Lung (tissue), 12 donors: ENCODE results near the gene TMEM125. TPM values are rescaled to one million over a fixed set of nuclear protein-coding genes. Genes with fewer than 3 reads are reported as not detected.

Experiments used
- ATAC-seq: fragments of 200-7000 bp; cut with Tn5 transposase; one replicate; pipeline ENCODE4 v1.9.1; 2020; ENCODE audit warnings: moderate number of reproducible peaks; ENCODE audit not compliant: insufficient read depth, low FRiP score
- DNase-seq, 3 donors: peaks; one replicate each; pipeline ENCODE4 v3.0.0-alpha.2; 2013 to 2017
- H3K27ac ChIP-seq, 2 donors: one replicate each; pipeline ENCODE4 v1.5.1; 2013; ENCODE audit warnings: mild to moderate bottlenecking in 2 of 2, moderate library complexity in 2 of 2, control low read depth in 1 of 2, inconsistent platforms in 1 of 2, low read depth in 1 of 2, low read length in 1 of 2
- H3K27me3 ChIP-seq, 3 donors: one replicate each; pipeline ENCODE4 v1.5.1; 2013; ENCODE audit warnings: low read length in 2 of 3; ENCODE audit not compliant: control insufficient read depth in 3 of 3, insufficient read depth in 3 of 3
- H3K36me3 ChIP-seq, 4 donors: one replicate each; pipeline ENCODE4 v1.5.1; 2013; ENCODE audit warnings: low read length in 4 of 4, mild to moderate bottlenecking in 1 of 4, moderate library complexity in 1 of 4; ENCODE audit not compliant: control insufficient read depth in 4 of 4, insufficient read depth in 4 of 4
- H3K4me1 ChIP-seq, 5 donors: one replicate each; pipeline ENCODE4 v1.5.1; 2013; ENCODE audit warnings: low read length in 5 of 5, mild to moderate bottlenecking in 2 of 5, moderate library complexity in 1 of 5; ENCODE audit not compliant: control insufficient read depth in 5 of 5, insufficient read depth in 5 of 5
- H3K4me3 ChIP-seq: one replicate; pipeline ENCODE4 v1.5.1; 2013; ENCODE audit warnings: mild to moderate bottlenecking, control low read depth, moderate library complexity
- H3K9ac ChIP-seq, 2 donors: one replicate each; pipeline ENCODE4 v1.5.1; 2013; ENCODE audit warnings: low read length in 2 of 2, control low read depth in 1 of 2; ENCODE audit not compliant: insufficient read depth in 1 of 2
- H3K9me3 ChIP-seq, 4 donors: one replicate each; pipeline ENCODE4 v1.5.1; 2013; ENCODE audit warnings: low read length in 3 of 4, mild to moderate bottlenecking in 1 of 4, moderate library complexity in 1 of 4; ENCODE audit not compliant: control insufficient read depth in 4 of 4, insufficient read depth in 3 of 4
- WGBS, 2 donors: extraction: QIAGEN DNeasy Blood & Tissue Kit; methylation state at CpG; one replicate each; pipeline ENCODE4 v1.1.7; 2013; 5-methylcytosine and 5-hydroxymethylcytosine counted together
- polyA plus RNA-seq, 2 donors: library from polyadenylated mRNA; stranded (reverse); fragments of 200-250 nt; gene quantifications; one replicate each; pipeline ENCODE4 v1.2.1, GENCODE V29; 2013
- total RNA-seq, 2 donors: library from RNA; depleted of rRNA in 1 of 2; stranded (reverse); fragments of >200 nt in 1 of 2; gene quantifications; one replicate each; pipeline ENCODE4 v1.2.1, GENCODE V29; 2014 to 2021
- TF ChIP-seq, protein P1 (sequence below): IDR thresholded peaks from 2 replicates; pipeline ENCODE4 v1.5.1; 2012; ENCODE audit warnings: mild to moderate bottlenecking; ENCODE audit errors: control extremely low read depth, extremely low read depth
- donor health status: control.
- donor health status: control.
- donor health status: Bipolar disorder and iron deficiency.
- donor health status: healthy.
- donor health status: DM: yes; HTN: yes; CAD: no.

Gene TMEM125
- total and polyA plus RNA-seq, 4 donors = 41.0 to 228 (median 114) TPM

GRCh38 chr1:43222879-43223278, 46.9 kb upstream of the TMEM125 start:
- H3K9ac ChIP-seq = no peak overlapping the region
- 82 to 95% methylated on average over 9 of the region's 9 CpGs for WGBS, 2 donors
- no peak overlapping the region for H3K27ac ChIP-seq
- H3K4me3 ChIP-seq = no peak overlapping the region
- no peaks in the 10 kb centered on the region for H3K9me3 ChIP-seq
- H3K36me3 ChIP-seq = no peaks in the 10 kb centered on the region
- H3K27me3 ChIP-seq = no peaks in the 10 kb centered on the region
- ATAC-seq (no peak), DNase-seq (no peak)
- H3K4me1 ChIP-seq = peaks cover 0 to 5% (median 0%) of the 10 kb centered on the region in 5 donors
- TF ChIP-seq, protein P1, sequence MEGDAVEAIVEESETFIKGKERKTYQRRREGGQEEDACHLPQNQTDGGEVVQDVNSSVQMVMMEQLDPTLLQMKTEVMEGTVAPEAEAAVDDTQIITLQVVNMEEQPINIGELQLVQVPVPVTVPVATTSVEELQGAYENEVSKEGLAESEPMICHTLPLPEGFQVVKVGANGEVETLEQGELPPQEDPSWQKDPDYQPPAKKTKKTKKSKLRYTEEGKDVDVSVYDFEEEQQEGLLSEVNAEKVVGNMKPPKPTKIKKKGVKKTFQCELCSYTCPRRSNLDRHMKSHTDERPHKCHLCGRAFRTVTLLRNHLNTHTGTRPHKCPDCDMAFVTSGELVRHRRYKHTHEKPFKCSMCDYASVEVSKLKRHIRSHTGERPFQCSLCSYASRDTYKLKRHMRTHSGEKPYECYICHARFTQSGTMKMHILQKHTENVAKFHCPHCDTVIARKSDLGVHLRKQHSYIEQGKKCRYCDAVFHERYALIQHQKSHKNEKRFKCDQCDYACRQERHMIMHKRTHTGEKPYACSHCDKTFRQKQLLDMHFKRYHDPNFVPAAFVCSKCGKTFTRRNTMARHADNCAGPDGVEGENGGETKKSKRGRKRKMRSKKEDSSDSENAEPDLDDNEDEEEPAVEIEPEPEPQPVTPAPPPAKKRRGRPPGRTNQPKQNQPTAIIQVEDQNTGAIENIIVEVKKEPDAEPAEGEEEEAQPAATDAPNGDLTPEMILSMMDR = no peak

DNA sequence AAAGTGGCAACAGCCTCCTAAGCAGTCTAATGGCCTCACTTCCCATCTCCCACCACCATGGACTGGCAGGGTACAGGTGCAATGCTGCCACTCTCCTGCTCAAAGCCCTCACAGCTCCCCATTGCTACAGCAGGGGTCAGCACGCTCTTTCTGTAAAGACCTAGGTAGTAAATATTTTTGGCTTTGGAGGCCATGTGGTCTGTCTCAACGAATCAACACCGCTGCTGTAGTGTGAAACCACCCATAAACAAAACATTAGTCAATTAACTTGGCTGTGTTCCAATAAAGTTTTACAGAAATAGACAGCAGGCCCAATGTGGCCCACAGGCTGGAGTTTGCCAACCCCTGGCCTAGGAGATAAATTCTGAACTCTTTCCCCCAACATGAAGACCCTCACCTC, 44.6 kb upstream of the TMEM125 start:
- ATAC-seq = no peak

DNA sequence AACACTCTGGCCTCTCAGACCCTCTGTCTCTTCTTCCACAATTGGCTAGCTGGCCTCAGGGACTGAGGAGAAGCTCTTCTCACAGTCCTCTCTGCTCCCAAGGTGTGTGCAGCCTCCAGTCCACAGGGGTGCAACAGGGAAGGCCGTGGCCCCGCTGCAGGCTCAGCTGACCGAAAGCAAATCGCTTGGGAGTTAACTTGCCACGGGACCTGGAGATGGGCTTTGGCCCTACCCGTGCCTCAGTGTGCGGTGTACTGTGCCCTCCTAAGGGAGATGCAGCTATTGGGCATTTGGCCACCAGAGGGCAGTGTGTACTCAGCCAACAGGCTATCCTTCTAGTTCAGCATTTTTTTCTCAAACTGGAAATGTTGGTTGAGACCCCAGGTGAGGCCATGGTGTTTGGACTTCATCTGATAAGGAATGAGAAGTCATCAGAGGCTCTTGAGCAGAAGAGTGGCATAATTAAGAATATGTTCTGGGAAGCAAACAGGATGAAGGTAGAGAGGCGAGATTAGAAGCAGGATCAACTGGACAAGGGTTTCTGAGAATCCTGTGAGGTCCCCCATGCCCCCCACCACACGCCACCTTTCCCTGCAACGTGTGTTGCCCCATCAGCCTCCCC, 42.5 kb upstream of the TMEM125 start:
- DNase-seq (peak; percentile 87 to 91 (median 88)), ATAC-seq (peak; percentile 84)
- H3K27ac ChIP-seq = peak overlapping the region in 1 of 2 donors; percentile 68
- H3K4me3 ChIP-seq = no peak overlapping the region
- no peaks in the 10 kb centered on the region for H3K9me3 ChIP-seq
- no peaks in the 10 kb centered on the region for H3K36me3 ChIP-seq
- H3K4me1 ChIP-seq = peaks cover 0 to 21% (median 12%) of the 10 kb centered on the region in 5 donors
- H3K27me3 ChIP-seq = no peaks in the 10 kb centered on the region
- TF ChIP-seq, protein P1 = peak; percentile 95
- H3K9ac ChIP-seq = no peak overlapping the region
- 14 to 20% methylated on average over 10 of the region's 10 CpGs for WGBS, 2 donors

More for the DNA sequence above, 44.6 kb upstream of the TMEM125 start:
- Histone ChIP-seq H3K9ac (no peak overlapping the region), H3K27me3 (no peaks in the 10 kb centered on the region), H3K36me3 (no peaks in the 10 kb centered on the region), H3K27ac (no peak overlapping the region), H3K9me3 (no peaks in the 10 kb centered on the region), H3K4me1 (peaks cover 0 to 12% (median 6%) of the 10 kb centered on the region in 5 donors), H3K4me3 (no peak overlapping the region)
- WGBS, 2 donors = 54 to 74% methylated on average over 3 of the region's 3 CpGs
- TF ChIP-seq, protein P1 = no peak
- no peak for DNase-seq
